Stimulated activated CD4-positive, alpha-beta T cell treated with anti-CD3 and anti-CD28 coated beads, Interleukin-12 subunit alpha, Interleukin-12 subunit beta, amount 100 ng/mL, for 4 hours (primary cell): Measurements from ENCODE around the gene DDX42.
A peak's percentile ranks its signal among the peaks of the same experiment; 100 is the strongest.

Source experiments
- DNase-seq: peaks from one replicate; pipeline ENCODE4 v3.0.0-alpha.2; 2020

DDX42 gene

GRCh38 chr17:63774141-63774968, at the start of gene DDX42:
Gene DDX42, plus strand, starts transcription at chr17:63774170. Its CDS starts 12,880 bp downstream, at chr17:63787050.
- DNase-seq, result peak; percentile 88

- no peak for DNase-seq
Measured at GRCh38 chr17:63735691-63736090, 38.3 kb upstream of the DDX42 start.

- DNase-seq, result no peak
Measured at GRCh38 chr17:63740464-63741142, 33.4 kb upstream of the DDX42 start.

- no peak for DNase-seq
Measured at GRCh38 chr17:63741143-63741407, 32.9 kb upstream of the DDX42 start.

GRCh38 chr17:63741408-63742173, 32.4 kb upstream of the DDX42 start, which contains the start of gene STRADA:
Gene STRADA, minus strand, starts transcription at chr17:63741799. Its CDS starts 13,430 bp downstream, at chr17:63728369.
- DNase-seq, result peak; percentile 98

GRCh38 chr17:63751806-63752205, 22.2 kb upstream of the DDX42 start:
- no peak for DNase-seq

- DNase-seq, result no peak
Measured at GRCh38 chr17:63752707-63753106, 21.3 kb upstream of the DDX42 start.

- DNase-seq, result no peak
Measured at GRCh38 chr17:63753215-63753614, 20.8 kb upstream of the DDX42 start.

- DNase-seq, result no peak
Measured at GRCh38 chr17:63754046-63754445, 19.9 kb upstream of the DDX42 start.

GRCh38 chr17:63758428-63758827, 15.5 kb upstream of the DDX42 start:
- no peak for DNase-seq

- DNase-seq, result no peak
Measured at GRCh38 chr17:63760771-63761539, 13.0 kb upstream of the DDX42 start.

- no peak for DNase-seq
Measured at GRCh38 chr17:63762161-63763078, 11.6 kb upstream of the DDX42 start.

- no peak for DNase-seq
Measured at GRCh38 chr17:63764716-63765115, 9.3 kb upstream of the DDX42 start.

GRCh38 chr17:63766754-63767153, 7.2 kb upstream of the DDX42 start:
- no peak for DNase-seq

GRCh38 chr17:63768433-63768832, 5.5 kb upstream of the DDX42 start:
- no peak for DNase-seq

- DNase-seq, result no peak
Measured at GRCh38 chr17:63772801-63773271, 1.1 kb upstream of the DDX42 start.

GRCh38 chr17:63773272-63774140, 464 bp upstream of the DDX42 start, which contains the start of gene CCDC47:
Gene CCDC47, minus strand, starts transcription at chr17:63773597. Its CDS starts 7,422 bp downstream, at chr17:63766175.
- DNase-seq, result peak; percentile 95

GRCh38 chr17:63774969-63775265, 947 bp downstream of the DDX42 start:
- no peak for DNase-seq

- DNase-seq, result no peak
Measured at GRCh38 chr17:63775420-63775819, 1.4 kb downstream of the DDX42 start.

- DNase-seq, result no peak
Measured at GRCh38 chr17:63780507-63780906, 6.5 kb downstream of the DDX42 start.

- no peak for DNase-seq
Measured at GRCh38 chr17:63780928-63781327, 7.0 kb downstream of the DDX42 start.
